ENCODE data around the gene CFAP141.

The CFAP141 gene

DNA sequence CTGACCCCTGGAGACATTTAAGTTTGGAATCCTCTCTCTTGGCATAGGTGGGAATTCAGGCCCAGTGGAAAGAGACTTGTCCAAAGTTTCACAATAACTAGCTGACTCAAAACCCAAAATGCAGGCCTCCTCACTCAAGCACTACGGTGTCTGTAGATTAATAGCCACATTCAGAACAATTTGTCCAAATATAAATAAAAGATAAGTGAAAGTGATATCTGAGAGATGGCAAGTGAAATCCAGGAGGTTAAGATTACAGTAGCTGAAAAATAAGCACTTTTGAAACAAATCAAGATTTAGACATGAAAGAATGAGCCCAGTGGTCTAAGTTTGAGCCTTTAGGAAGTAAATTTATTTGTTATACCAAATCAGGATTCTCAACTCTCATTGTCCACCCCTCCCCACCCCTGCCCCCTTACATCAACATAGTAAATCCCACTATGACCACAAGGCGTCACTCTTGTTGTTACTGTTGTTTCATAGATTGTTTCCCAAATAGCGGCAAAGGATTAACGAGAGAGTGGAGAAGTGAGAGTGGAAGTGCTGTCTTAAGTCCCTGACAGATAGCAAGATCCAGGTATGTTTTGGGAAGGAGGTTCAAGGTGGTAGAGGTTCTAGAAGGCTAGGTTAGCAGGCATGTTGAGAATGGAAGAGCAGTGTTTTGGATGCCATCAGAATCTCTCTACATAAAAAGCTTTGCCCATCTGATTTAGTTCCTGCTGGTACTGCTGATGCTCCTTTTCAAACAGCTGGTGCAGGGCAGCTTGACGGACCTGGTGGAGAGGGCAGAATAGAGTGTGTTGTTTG lies 7.2 kb downstream of the CFAP141 start (continued):
- TF ChIP-seq, protein P1, sequence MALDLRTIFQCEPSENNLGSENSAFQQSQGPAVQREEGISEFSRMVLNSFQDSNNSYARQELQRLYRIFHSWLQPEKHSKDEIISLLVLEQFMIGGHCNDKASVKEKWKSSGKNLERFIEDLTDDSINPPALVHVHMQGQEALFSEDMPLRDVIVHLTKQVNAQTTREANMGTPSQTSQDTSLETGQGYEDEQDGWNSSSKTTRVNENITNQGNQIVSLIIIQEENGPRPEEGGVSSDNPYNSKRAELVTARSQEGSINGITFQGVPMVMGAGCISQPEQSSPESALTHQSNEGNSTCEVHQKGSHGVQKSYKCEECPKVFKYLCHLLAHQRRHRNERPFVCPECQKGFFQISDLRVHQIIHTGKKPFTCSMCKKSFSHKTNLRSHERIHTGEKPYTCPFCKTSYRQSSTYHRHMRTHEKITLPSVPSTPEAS (tag by site-specific recombination; IDR thresholded peaks at IDR 0.05): no peak
- TF ChIP-seq PRDM1 (tag by site-specific recombination; IDR thresholded peaks at IDR 0.05) (peak; percentile 96), ZNF560 (tag by site-specific recombination; IDR thresholded peaks at IDR 0.05; ENCODE audit: borderline replicate concordance) (no peak), TCF7L2 (IDR thresholded peaks at IDR 0.05; ENCODE audit: borderline replicate concordance, low read depth, low read length) (no peak), ZNF654 (tag by site-specific recombination; IDR thresholded peaks at IDR 0.05; ENCODE audit: low read depth) (peak; percentile 61), SP7 (tag by site-specific recombination; IDR thresholded peaks at IDR 0.05) (0 out of 2 replicates have a peak, but pooled peaks have one; percentile 13), ZNF514 (tag by site-specific recombination; IDR thresholded peaks at IDR 0.05) (no peak), ZSCAN30 (tag by site-specific recombination; IDR thresholded peaks at IDR 0.05) (no peak), ZNF146 (tag by site-specific recombination; IDR thresholded peaks at IDR 0.05) (no peak), ZNF664 (tag by site-specific recombination; IDR thresholded peaks at IDR 0.05) (no peak), FEZF1 (tag by site-specific recombination; IDR thresholded peaks at IDR 0.05) (no peak), SETDB1 (IDR thresholded peaks at IDR 0.05; ENCODE audit: insufficient read length, low read length) (no peak), ZNF777 (tag by site-specific recombination; IDR thresholded peaks at IDR 0.05; ENCODE audit: borderline replicate concordance) (no peak), ZNF585B (tag by site-specific recombination; IDR thresholded peaks at IDR 0.05) (no peak), ZNF791 (tag by site-specific recombination; IDR thresholded peaks at IDR 0.05) (no peak), ZNF350 (tag by site-specific recombination; IDR thresholded peaks at IDR 0.05) (no peak), ZFP41 (tag by site-specific recombination; IDR thresholded peaks at IDR 0.05; ENCODE audit: borderline replicate concordance) (no peak), HOXC10 (CRISPR knock-in tag; IDR thresholded peaks at IDR 0.05) (no peak), ZNF792 (tag by site-specific recombination; IDR thresholded peaks at IDR 0.05) (no peak), ZNF404 (tag by site-specific recombination; IDR thresholded peaks at IDR 0.05) (no peak)
- TF ChIP-seq, protein P2, sequence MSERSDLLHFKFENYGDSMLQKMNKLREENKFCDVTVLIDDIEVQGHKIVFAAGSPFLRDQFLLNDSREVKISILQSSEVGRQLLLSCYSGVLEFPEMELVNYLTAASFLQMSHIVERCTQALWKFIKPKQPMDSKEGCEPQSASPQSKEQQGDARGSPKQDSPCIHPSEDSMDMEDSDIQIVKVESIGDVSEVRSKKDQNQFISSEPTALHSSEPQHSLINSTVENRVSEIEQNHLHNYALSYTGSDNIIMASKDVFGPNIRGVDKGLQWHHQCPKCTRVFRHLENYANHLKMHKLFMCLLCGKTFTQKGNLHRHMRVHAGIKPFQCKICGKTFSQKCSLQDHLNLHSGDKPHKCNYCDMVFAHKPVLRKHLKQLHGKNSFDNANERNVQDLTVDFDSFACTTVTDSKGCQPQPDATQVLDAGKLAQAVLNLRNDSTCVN (tag by site-specific recombination; optimal IDR thresholded peaks at IDR 0.05): no peak
- TF ChIP-seq, protein P3, sequence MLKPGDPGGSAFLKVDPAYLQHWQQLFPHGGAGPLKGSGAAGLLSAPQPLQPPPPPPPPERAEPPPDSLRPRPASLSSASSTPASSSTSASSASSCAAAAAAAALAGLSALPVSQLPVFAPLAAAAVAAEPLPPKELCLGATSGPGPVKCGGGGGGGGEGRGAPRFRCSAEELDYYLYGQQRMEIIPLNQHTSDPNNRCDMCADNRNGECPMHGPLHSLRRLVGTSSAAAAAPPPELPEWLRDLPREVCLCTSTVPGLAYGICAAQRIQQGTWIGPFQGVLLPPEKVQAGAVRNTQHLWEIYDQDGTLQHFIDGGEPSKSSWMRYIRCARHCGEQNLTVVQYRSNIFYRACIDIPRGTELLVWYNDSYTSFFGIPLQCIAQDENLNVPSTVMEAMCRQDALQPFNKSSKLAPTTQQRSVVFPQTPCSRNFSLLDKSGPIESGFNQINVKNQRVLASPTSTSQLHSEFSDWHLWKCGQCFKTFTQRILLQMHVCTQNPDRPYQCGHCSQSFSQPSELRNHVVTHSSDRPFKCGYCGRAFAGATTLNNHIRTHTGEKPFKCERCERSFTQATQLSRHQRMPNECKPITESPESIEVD (tag by site-specific recombination; IDR thresholded peaks at IDR 0.05): no peak
- TF ChIP-seq, protein P4, sequence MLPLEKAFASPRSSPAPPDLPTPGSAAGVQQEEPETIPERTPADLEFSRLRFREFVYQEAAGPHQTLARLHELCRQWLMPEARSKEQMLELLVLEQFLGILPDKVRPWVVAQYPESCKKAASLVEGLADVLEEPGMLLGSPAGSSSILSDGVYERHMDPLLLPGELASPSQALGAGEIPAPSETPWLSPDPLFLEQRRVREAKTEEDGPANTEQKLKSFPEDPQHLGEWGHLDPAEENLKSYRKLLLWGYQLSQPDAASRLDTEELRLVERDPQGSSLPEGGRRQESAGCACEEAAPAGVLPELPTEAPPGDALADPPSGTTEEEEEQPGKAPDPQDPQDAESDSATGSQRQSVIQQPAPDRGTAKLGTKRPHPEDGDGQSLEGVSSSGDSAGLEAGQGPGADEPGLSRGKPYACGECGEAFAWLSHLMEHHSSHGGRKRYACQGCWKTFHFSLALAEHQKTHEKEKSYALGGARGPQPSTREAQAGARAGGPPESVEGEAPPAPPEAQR (tag by site-specific recombination; IDR thresholded peaks at IDR 0.05): no peak
- TF ChIP-seq, protein P5, sequence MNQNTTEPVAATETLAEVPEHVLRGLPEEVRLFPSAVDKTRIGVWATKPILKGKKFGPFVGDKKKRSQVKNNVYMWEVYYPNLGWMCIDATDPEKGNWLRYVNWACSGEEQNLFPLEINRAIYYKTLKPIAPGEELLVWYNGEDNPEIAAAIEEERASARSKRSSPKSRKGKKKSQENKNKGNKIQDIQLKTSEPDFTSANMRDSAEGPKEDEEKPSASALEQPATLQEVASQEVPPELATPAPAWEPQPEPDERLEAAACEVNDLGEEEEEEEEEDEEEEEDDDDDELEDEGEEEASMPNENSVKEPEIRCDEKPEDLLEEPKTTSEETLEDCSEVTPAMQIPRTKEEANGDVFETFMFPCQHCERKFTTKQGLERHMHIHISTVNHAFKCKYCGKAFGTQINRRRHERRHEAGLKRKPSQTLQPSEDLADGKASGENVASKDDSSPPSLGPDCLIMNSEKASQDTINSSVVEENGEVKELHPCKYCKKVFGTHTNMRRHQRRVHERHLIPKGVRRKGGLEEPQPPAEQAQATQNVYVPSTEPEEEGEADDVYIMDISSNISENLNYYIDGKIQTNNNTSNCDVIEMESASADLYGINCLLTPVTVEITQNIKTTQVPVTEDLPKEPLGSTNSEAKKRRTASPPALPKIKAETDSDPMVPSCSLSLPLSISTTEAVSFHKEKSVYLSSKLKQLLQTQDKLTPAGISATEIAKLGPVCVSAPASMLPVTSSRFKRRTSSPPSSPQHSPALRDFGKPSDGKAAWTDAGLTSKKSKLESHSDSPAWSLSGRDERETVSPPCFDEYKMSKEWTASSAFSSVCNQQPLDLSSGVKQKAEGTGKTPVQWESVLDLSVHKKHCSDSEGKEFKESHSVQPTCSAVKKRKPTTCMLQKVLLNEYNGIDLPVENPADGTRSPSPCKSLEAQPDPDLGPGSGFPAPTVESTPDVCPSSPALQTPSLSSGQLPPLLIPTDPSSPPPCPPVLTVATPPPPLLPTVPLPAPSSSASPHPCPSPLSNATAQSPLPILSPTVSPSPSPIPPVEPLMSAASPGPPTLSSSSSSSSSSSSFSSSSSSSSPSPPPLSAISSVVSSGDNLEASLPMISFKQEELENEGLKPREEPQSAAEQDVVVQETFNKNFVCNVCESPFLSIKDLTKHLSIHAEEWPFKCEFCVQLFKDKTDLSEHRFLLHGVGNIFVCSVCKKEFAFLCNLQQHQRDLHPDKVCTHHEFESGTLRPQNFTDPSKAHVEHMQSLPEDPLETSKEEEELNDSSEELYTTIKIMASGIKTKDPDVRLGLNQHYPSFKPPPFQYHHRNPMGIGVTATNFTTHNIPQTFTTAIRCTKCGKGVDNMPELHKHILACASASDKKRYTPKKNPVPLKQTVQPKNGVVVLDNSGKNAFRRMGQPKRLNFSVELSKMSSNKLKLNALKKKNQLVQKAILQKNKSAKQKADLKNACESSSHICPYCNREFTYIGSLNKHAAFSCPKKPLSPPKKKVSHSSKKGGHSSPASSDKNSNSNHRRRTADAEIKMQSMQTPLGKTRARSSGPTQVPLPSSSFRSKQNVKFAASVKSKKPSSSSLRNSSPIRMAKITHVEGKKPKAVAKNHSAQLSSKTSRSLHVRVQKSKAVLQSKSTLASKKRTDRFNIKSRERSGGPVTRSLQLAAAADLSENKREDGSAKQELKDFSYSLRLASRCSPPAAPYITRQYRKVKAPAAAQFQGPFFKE (tag by site-specific recombination; IDR thresholded peaks at IDR 0.05; ENCODE audit: borderline replicate concordance): no peak
